HG02678 (cell line): ENCODE data around the gene C16orf74.

ENCODE experiments used
- ATAC-seq: cut with Tn5 transposase; IDR thresholded peaks from one replicate; pipeline ENCODE4 v1.9.1; 2021; ENCODE audit warnings: mild to moderate bottlenecking, moderate library complexity; ENCODE audit not compliant: unreplicated experiment

The C16orf74 gene

DNA sequence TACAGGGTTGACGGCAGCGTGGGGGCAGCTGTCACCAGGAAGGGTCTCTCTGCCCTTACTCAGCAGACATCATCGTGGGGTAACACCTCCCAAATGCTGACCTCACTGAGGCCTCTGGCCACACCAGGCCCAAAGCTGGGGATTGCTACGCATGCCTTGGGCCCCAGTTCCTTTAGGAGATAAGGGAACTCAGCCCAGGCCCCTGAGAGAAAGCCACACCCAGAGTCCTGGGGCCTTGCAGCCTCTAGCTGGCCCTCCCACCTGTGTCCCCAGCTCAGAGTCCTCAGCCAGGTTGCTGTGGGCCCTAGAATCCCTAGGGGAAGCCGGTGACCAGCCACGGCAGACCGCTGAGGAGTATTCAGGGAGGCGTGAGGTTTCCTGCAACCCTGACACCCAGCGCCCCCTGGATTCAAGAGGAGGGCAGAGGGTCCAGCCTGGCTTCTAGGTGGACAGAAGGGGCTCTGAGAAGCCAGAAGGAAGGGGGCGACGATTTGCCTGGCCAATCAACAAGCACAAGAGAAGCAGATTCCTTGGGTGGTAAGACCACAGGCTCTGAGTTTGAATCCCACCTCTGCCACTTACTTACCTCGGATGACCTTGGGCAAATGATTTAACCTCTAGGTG, 51.8 kb downstream of the C16orf74 start:
- no peak for ATAC-seq

- no peak for ATAC-seq
Measured at GRCh38 chr16:85698459-85698891, 52.4 kb downstream of the C16orf74 start.

DNA sequence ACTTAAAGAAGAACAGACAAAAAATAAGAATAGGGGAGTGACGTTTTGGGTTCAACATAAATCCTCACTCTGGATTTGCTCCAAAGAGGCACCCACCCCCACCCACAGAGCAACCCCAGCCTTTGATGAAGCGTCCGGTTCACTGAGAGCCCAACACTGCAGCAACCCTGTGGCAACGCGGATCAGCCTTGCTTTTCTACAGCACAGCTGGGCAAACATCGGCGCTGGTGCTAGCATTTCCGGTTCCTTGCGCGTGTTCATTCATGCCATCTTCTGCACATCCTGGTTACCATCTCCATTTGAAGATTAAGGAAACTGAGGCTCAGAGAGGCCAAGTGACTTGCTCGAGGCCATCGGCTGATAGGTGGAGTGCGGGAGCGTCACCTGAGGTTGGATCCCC, 53.5 kb downstream of the C16orf74 start:
- no peak for ATAC-seq

- ATAC-seq = no peak
Measured at GRCh38 chr16:85696781-85697180, 54.1 kb downstream of the C16orf74 start.

DNA sequence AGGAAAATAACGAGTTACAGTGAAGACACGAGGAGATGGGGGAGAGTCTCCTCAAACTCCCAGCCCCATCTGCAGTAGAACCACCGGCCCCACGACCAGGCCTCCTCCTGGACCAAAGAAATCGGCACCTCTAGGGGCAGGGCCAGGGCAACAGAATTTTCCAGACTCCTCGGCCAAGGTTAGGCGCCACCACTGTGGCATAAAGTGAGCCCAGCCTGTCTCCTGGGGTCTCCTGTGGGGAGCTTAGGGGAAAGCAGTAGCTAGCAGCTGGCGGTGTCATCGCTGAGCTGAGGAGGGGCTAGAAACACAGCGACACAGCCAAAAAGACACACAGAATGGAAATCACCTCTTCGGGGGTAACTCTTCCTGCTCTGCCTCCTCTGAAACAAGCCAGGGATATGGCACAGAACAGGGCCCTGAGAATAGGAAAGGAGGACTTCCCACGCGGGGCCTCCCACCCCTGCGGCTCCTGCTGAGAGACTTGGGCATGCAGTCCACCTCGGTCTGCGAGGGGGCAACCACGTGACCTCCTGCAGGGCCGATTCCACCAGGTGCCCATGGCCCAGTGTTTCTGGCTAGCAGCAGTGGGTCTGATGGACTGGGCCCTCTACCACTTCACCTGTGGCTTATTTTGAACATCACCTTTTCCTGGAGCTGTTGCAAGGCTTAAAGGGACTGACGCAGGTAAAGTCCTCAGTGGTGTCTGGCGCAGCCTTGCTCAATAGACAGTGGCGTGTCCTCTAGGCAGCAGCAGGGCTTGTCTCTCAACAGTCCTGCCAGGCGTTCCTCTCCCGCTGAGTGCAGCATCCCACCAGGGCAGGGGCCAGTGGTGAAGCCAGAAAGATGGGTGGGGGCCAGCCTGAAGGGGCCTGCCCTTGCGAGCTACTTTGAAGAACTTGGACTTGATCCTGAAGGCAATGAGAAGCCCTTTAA, 55.4 kb downstream of the C16orf74 start:
- ATAC-seq = no peak

GRCh38 chr16:85690469-85691064, 60.3 kb downstream of the C16orf74 start:
- no peak for ATAC-seq

DNA sequence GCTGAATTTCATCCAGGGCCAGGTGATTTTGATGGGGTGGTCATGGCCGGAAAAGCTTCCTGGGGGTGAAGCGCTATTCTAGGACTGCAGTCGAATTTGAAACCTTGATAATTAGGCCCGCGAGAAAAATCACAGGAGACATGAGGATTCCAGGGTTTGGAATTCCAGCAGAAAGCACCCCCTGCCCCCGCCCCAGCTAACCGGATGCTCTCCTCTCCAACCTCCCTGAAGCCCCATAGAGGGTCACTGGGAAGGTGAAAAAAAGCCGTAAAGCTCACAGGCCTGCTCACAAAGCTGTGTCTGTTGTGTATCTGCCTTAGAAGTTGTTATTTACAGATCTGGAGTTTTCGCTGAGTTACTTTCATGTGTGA, 61.0 kb downstream of the C16orf74 start:
- no peak for ATAC-seq

GRCh38 chr16:85689285-85689949, 61.5 kb downstream of the C16orf74 start:
- no peak for ATAC-seq

- ATAC-seq = peak; percentile 95
Measured at GRCh38 chr16:85688586-85689284, 62.2 kb downstream of the C16orf74 start, which contains the start of gene GINS2. TSS of gene GINS2 (minus strand) at chr16:85688954. CDS start at chr16:85688898, 56 bp downstream.

DNA sequence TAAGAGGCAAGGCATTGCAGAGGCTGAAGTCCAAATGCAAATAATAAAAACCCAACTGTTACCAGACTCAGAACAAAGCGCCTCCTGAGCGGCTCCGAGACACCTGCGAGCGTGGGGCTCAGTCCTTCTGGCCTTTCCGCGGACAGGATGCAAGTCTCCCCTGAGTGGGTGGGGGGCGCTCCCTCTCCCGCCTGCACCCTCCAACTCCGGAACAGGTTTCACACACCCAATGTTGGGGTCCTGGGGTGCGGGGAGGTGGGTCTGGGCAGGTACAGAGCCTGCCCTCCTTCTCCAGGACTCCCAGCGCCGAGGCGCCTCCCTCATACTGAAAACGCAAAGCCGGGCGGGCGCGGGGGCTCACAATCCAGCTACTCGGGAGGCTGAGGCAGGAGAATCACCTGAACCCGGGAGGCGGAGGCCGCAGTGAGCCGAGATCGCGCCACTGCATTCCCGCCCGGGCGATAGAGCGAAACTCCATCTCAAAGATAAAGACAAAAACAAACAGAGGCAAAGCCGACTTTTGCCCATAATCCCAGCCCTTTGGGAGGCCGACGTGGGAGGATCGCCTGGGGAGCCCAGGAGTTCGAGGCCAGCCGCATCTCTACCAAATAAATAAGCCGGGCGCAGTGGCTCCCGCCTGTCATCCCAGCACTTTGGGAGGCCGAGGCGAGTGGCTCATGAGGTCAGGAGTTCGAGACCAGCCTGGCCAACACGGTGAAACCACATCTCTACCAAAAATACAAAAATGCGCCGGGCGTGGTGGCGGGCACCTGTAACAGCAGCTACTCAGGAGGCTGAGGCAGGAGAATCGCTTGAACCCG, 63.0 kb downstream of the C16orf74 start:
- ATAC-seq = no peak

DNA sequence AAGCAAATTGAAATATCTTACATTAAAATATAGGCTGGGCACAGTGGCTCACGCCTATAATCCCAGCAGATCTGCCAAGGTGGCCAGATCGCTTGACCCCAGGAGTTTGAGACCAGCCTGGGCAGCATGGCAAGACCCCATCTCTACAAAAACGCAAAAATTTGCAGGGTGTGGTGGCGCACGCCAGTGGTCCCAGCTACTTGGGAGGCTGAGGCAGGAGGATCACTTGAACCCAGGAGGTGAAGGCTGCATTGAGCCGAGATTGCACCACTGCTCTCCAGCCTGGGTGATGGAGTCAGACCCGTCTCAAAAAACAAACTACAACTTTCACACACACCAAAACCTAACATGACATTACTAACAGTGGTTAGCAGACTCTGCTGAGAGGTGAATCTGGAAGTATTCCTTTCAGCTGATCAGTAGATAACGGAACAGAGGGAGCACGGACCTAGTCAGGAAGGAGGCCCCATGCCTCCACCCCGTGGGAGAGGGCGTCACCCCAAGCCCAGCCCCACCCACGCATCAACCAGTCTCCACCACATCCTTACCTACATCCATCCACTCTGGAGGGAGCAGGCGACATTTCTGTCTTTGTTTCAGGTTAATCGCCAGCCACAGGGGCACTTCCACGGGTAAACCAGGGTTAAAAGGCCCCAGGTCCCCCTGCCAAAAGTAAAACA, 63.8 kb downstream of the C16orf74 start:
- no peak for ATAC-seq

DNA sequence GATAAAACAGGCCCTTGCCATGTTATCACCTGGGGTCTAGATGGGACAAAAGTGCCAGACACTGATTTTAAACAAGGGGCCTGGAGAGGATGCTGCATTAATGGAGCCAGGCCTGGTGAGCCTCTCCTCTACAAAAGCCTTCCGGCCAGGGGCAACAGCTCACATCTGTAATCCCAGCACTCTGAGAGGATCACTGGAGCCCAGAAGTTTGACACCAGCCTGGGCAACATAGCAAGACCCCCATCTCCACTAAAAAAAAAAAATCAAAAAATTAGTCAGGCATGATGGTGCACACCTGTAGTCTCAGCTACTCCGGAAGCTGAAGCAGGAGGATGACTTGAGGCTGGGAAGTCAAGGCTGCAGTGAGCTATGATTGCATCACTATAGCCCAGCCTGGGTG, 65.6 kb downstream of the C16orf74 start:
- ATAC-seq = no peak

DNA sequence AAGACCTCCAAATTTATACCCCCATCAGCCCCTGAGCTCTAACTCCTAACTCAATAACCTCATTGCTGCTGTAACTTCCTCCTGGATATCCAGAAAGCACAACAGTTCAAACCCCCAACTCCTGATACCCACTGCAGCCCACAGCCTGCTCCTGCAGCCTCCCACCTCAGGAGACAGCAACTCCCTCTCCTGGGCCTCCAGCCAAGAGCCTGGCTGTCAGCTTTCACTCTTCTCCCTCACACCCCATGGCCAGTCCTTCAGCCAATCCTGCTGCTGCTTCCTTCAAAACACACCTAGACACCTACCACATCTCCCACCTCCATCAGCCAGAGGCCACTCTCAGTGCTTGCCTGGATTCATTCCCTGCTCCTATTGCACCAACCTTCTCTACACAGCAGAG, 67.5 kb downstream of the C16orf74 start:
- ATAC-seq = no peak

DNA sequence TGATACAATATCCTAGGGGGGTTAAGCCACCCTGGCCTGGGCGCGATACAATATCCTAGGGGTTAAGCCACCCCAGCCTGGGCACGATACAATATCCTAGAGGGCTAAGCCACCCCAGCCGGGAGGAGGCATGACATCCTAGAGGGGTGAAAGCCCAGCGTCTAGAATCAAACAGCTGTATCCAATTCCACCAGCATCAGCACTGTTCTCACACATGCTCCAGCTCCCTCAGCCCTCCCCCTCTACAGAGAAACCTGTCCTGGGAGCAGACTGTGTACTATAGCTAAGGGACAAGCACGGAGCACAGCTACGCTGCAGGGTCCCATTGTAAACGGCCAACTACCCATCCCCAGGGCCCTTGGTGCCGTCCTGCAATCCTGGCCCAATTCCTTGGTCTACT, 68.4 kb downstream of the C16orf74 start:
- ATAC-seq = no peak

DNA sequence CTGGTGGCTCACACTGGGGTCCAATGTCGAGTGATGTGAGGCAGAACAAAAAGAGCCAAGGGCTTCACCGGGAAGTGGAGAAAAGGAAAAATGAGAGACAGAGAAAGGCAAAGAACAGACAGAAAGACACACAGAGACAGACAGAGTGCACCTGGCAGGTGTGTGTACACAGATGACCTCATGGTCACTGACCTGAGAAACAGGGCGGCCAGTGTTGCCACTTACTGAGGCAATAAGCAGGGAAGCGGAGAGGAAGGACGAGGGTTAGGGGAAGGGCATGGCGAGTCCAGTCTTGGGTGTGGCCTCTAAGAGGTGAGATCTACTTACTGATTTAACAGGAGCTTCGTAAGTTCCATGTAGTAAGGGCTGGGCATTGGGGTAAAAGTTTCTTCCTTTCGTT, 69.6 kb downstream of the C16orf74 start:
- ATAC-seq = no peak

DNA sequence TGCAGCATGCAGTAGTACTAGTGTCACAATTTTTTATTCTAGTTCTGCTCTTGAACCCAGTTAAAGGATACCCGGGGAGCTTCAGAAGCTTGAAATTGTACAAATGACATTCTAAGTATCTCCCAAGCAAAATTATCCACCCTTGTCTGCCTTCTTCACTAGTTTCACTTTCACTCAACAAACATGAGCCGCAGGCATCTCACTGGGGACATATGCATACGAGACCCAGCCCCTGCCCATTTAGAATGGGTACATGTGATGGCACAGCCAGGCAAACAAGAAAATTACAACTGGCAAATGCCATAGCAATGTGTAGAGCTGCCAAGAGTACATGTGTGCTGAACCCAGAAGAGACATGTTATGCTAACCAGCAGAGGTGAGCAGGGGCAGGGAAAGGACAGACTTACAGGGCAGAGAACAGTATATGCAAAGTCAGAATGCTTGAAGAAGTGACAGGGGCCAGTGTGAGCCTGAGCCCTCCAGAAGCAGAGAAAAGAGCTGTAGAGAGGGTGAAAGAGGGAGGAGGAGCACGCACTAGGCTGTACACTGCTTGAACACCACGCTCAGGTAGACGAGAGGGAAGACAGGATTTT, 70.4 kb downstream of the C16orf74 start:
- ATAC-seq = no peak

DNA sequence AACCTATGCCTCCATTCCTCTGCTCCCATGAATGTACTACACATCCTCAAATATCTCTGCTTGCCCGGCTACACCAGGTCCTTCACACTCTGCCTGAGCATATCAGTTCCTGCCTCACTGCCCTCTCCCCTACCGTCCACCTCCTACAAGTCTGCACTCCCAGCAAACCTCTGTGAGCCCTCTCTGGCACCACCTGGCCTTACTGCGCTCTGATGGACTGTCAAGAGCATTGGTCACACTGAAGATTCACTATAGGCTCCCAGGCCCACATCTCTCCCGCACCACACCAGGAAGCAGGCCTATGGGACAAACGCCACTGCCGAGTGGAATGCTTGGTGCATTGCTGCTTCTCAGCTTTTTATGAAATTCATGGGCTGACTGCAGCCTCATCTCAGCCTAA, 71.0 kb downstream of the C16orf74 start:
- ATAC-seq = no peak

- ATAC-seq = no peak
Measured at GRCh38 chr16:85678821-85679220, 72.1 kb downstream of the C16orf74 start.

GRCh38 chr16:85678016-85678415, 72.9 kb downstream of the C16orf74 start:
- no peak for ATAC-seq
